ENCODE measurements around the gene RALGPS1. TPM values are rescaled to one million over a fixed set of nuclear protein-coding genes. Genes with fewer than 3 reads are reported as not detected.

RALGPS1 gene
- polyA plus RNA-seq, 3 donors = 0.60 to 4.6 (median 1.3) TPM

DNA sequence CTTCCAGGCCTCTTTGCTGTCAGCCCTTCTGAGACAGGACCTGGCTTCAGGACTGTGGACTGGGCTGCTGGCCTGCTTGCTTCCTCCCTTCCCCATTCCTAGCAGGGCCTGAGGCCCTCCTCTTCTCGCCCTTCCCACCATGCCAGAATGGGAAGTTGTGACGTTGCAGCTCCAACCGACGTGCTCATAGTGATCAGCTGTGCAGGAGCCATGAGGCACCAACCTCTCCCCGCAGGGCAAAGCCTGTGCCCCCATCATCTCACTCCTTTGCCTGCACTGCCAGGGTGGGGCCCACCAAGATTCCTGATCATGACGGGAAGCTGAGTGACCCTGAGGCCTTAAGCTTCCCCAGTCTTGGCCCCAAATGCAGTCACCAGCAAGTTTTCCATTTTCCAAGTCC lies 304.9 kb downstream of the RALGPS1 start:
- Histone ChIP-seq H3K27ac (ENCODE audit: low read depth in 1 of 2, low read length in 2 of 2) (no peak overlapping the region), H3K9me3 (replicated peaks in 1 of 2; ENCODE audit: control insufficient read depth in 1 of 2, insufficient read depth in 1 of 2, low read length in 2 of 2) (no peaks in the 10 kb centered on the region), H4K20me1 (ENCODE audit: insufficient read depth, low read length) (no peaks in the 10 kb centered on the region), H3K79me2 (ENCODE audit: insufficient read depth, low read length) (no peaks in the 10 kb centered on the region), H3K4me1 (ENCODE audit: control insufficient read depth in 1 of 2, insufficient read depth in 2 of 2, low read length in 2 of 2) (peaks cover 12 to 13% of the 10 kb centered on the region in 2 donors), H3K4me2 (replicated peaks; ENCODE audit: extremely low read depth, low read length, poor library complexity, severe bottlenecking) (no peak overlapping the region), H3K36me3 (replicated peaks in 1 of 2; ENCODE audit: control insufficient read depth in 1 of 2, insufficient read depth in 2 of 2, low read length in 2 of 2) (no peaks in the 10 kb centered on the region), H3K4me3 (replicated peaks in 1 of 3; ENCODE audit: low read depth in 2 of 3, low read length in 3 of 3) (no peak overlapping the region), H2AFZ (ENCODE audit: insufficient read depth, low read depth, low read length, poor library complexity, severe bottlenecking) (peak overlapping the region; percentile 21), H3K27me3 (ENCODE audit: control insufficient read depth in 2 of 2, insufficient read depth in 2 of 2, low read length in 2 of 2) (peaks cover 6 to 17% of the 10 kb centered on the region in 2 donors), H3K9ac (ENCODE audit: insufficient read depth, low read length, poor library complexity, severe bottlenecking) (no peak overlapping the region)
- 36% methylated on average over 6 of the region's 6 CpGs for WGBS (ENCODE audit: insufficient coverage)
- peak in 2 of 3 donors; percentile 13 to 43 for DNase-seq
- no peaks in the 10 kb centered on the region for H3K36me3 Mint-ChIP-seq
- H3K27me3 Mint-ChIP-seq (ENCODE audit: low read depth in 3 of 3) = peaks cover 20 to 25% (median 22%) of the 10 kb centered on the region in 3 donors
- TF ChIP-seq, protein P1, sequence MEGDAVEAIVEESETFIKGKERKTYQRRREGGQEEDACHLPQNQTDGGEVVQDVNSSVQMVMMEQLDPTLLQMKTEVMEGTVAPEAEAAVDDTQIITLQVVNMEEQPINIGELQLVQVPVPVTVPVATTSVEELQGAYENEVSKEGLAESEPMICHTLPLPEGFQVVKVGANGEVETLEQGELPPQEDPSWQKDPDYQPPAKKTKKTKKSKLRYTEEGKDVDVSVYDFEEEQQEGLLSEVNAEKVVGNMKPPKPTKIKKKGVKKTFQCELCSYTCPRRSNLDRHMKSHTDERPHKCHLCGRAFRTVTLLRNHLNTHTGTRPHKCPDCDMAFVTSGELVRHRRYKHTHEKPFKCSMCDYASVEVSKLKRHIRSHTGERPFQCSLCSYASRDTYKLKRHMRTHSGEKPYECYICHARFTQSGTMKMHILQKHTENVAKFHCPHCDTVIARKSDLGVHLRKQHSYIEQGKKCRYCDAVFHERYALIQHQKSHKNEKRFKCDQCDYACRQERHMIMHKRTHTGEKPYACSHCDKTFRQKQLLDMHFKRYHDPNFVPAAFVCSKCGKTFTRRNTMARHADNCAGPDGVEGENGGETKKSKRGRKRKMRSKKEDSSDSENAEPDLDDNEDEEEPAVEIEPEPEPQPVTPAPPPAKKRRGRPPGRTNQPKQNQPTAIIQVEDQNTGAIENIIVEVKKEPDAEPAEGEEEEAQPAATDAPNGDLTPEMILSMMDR (IDR thresholded peaks at IDR 0.05) = no peak
- peaks cover 18% of the 10 kb centered on the region for H3K4me1 Mint-ChIP-seq
- H3K4me3 Mint-ChIP-seq = no peak overlapping the region
- H3K27ac Mint-ChIP-seq = peak overlapping the region in 1 of 7 donors; percentile 26
- intact Hi-C loops (cut with micrococcal nuclease) = no loop called here
- H3K9me3 Mint-ChIP-seq = peaks cover 0 to 8% (median 0%) of the 10 kb centered on the region in 7 donors

DNA sequence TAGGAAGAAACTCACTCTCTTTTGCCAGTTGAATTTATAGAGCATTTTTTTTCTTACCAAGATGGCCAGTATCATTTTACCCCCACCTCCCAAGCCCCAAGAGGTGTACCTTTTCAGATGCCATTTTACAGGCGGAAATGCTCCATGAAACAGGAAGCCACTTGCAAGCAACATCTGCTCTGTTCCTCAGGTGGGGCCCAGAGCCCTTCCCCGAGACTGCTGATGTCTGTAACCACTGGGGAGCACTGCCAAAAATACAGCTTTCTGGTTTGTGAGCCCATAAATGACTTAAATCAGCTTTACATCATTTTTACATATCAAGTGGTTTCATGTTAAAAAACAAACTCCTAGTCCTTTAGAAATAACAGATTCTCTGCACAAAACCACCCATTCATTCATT lies 307.1 kb downstream of the RALGPS1 start:
- Mint-ChIP-seq H3K4me1 (peaks cover 24% of the 10 kb centered on the region), H3K4me3 (no peak overlapping the region), H3K9me3 (peaks cover 0 to 12% (median 3%) of the 10 kb centered on the region in 7 donors), H3K36me3 (peaks cover 3 to 8% of the 10 kb centered on the region in 2 donors), H3K27ac (no peak overlapping the region), H3K27me3 (ENCODE audit: low read depth in 3 of 3) (peaks cover 27 to 36% (median 34%) of the 10 kb centered on the region in 3 donors)
- H3K9me3 ChIP-seq (replicated peaks in 1 of 2; ENCODE audit: control insufficient read depth in 1 of 2, insufficient read depth in 1 of 2, low read length in 2 of 2) = no peaks in the 10 kb centered on the region
- DNase-seq = no peak
- H3K4me3 ChIP-seq (replicated peaks in 1 of 3; ENCODE audit: low read depth in 2 of 3, low read length in 3 of 3) = no peak overlapping the region
- no peaks in the 10 kb centered on the region for H3K36me3 ChIP-seq (replicated peaks in 1 of 2; ENCODE audit: control insufficient read depth in 1 of 2, insufficient read depth in 2 of 2, low read length in 2 of 2)
- no peak overlapping the region for H3K27ac ChIP-seq (ENCODE audit: low read depth in 1 of 2, low read length in 2 of 2)
- intact Hi-C loops (cut with micrococcal nuclease) = loop anchor here (5.0 to 10.0 kb wide), 3 partner anchors 176 to 696 kb away; partner anchors contain the start of genes LRSAM1 (in 2 of the 2), RPL12 (in 2 of the 2), SLC2A8 (in 2 of the 2) and ST6GALNAC4 (in 1 of the 2)
- no peaks in the 10 kb centered on the region for H3K79me2 ChIP-seq (ENCODE audit: insufficient read depth, low read length)
- no peaks in the 10 kb centered on the region for H4K20me1 ChIP-seq (ENCODE audit: insufficient read depth, low read length)
- H2AFZ ChIP-seq (ENCODE audit: insufficient read depth, low read depth, low read length, poor library complexity, severe bottlenecking) = no peak overlapping the region
- no peak overlapping the region for H3K4me2 ChIP-seq (replicated peaks; ENCODE audit: extremely low read depth, low read length, poor library complexity, severe bottlenecking)
- H3K9ac ChIP-seq (ENCODE audit: insufficient read depth, low read length, poor library complexity, severe bottlenecking) = no peak overlapping the region
- H3K27me3 ChIP-seq (ENCODE audit: control insufficient read depth in 2 of 2, insufficient read depth in 2 of 2, low read length in 2 of 2) = peaks cover 14 to 28% of the 10 kb centered on the region in 2 donors
- peaks cover 18 to 26% of the 10 kb centered on the region in 2 donors for H3K4me1 ChIP-seq (ENCODE audit: control insufficient read depth in 1 of 2, insufficient read depth in 2 of 2, low read length in 2 of 2)
- 22% methylated on average over 2 of the region's 2 CpGs for WGBS (ENCODE audit: insufficient coverage)
- TF ChIP-seq, protein P1 (IDR thresholded peaks at IDR 0.05) = no peak

Data from CD14-positive monocyte (primary cell).